Erythroblast (primary cell): Measurements from ENCODE around the gene ZSCAN2.

Experiments
- GATA1 ChIP-seq: IDR thresholded peaks from 2 replicates; pipeline ENCODE4 v1.6.1; 2011; ENCODE audit warnings: low read depth, mild to moderate bottlenecking, control low read depth, low read length, moderate library complexity
- POLR2A ChIP-seq: IDR thresholded peaks from 2 replicates; pipeline ENCODE4 v1.6.1; 2011; ENCODE audit warnings: mild to moderate bottlenecking, low read length

GRCh38 chr15:84645496-84645895 is 44.7 kb downstream of the ZSCAN2 start:
- TF ChIP-seq POLR2A = peak; percentile 12
- no peak for TF ChIP-seq GATA1
